GM06990 (cell line): ENCODE results near the gene RRAGD.
"Not testable (repeated sequence)": the region's sequence is repeated elsewhere in the genome, so short reads cannot be mapped to it uniquely, and the experiment has no call there.

ENCODE experiments used
- DNase-seq: peaks from one replicate; pipeline ENCODE4 v3.0.0-alpha.2; 2011; ENCODE audit not compliant: insufficient read length; ENCODE audit errors: extremely low read depth
- H3K27me3 ChIP-seq: replicated peaks from 2 replicates; pipeline ENCODE4 v1.6.0; 2011; ENCODE audit warnings: low read length; ENCODE audit not compliant: control insufficient read depth, insufficient read depth
- H3K36me3 ChIP-seq: 2 replicates; pipeline ENCODE4 v1.5.1; 2011; ENCODE audit warnings: low read length; ENCODE audit not compliant: control insufficient read depth, insufficient read depth
- H3K4me3 ChIP-seq: replicated peaks from 2 replicates; pipeline ENCODE4 v1.5.1; 2011; ENCODE audit warnings: low read depth, mild to moderate bottlenecking, control low read depth, low read length
- CTCF ChIP-seq: IDR thresholded peaks from 2 replicates; pipeline ENCODE4 v1.5.1; 2011; ENCODE audit warnings: low read length, control low read depth, mild to moderate bottlenecking, inconsistent platforms; ENCODE audit not compliant: insufficient read depth, poor library complexity, severe bottlenecking

RRAGD gene

GRCh38 chr6:89404512-89404911 is 7.6 kb downstream of the RRAGD start:
- no peak for DNase-seq
- no peak for TF ChIP-seq CTCF
- H3K4me3 ChIP-seq = no peak overlapping the region
- H3K27me3 ChIP-seq = no peaks in the 10 kb centered on the region
- no peaks in the 10 kb centered on the region for H3K36me3 ChIP-seq

GRCh38 chr6:89402776-89403175 is 9.3 kb downstream of the RRAGD start:
- no peak overlapping the region for H3K4me3 ChIP-seq
- TF ChIP-seq CTCF = no peak
- H3K36me3 ChIP-seq = no peaks in the 10 kb centered on the region
- DNase-seq = no peak
- H3K27me3 ChIP-seq = no peaks in the 10 kb centered on the region

GRCh38 chr6:89400912-89401399 is 11.1 kb downstream of the RRAGD start:
- DNase-seq = no peak
- TF ChIP-seq CTCF = no peak

GRCh38 chr6:89400050-89400449 is 12.0 kb downstream of the RRAGD start:
- DNase-seq = no peak
- Histone ChIP-seq H3K4me3 (no peak overlapping the region), H3K36me3 (no peaks in the 10 kb centered on the region), H3K27me3 (no peaks in the 10 kb centered on the region)
- no peak for TF ChIP-seq CTCF

More at GRCh38 chr6:89400912-89401399, 11.1 kb downstream of the RRAGD start:
- Histone ChIP-seq H3K36me3 (no peaks in the 10 kb centered on the region), H3K4me3 (no peak overlapping the region), H3K27me3 (no peaks in the 10 kb centered on the region)

GRCh38 chr6:89398762-89399525 is 13.1 kb downstream of the RRAGD start:
- H3K36me3 ChIP-seq = no peaks in the 10 kb centered on the region
- no peak for TF ChIP-seq CTCF
- H3K4me3 ChIP-seq = no peak overlapping the region
- H3K27me3 ChIP-seq = no peaks in the 10 kb centered on the region
- no peak for DNase-seq

GRCh38 chr6:89397884-89398283 is 14.2 kb downstream of the RRAGD start:
- not testable (repeated sequence) for DNase-seq, H3K4me3 ChIP-seq, H3K36me3 ChIP-seq, H3K27me3 ChIP-seq
